ENCODE data around the gene ICOS. TPM values are rescaled to one million over a fixed set of nuclear protein-coding genes. Genes with fewer than 3 reads are reported as not detected.
"Not testable (repeated sequence)": the region's sequence is repeated elsewhere in the genome, so short reads cannot be mapped to it uniquely, and the experiment has no call there.

ICOS gene
- polyA plus RNA-seq, 1 donor from 2014 or later, result not detected

GRCh38 chr2:203965190-203965589 lies 28.6 kb downstream of the ICOS start:
- H3F3A ChIP-seq (ENCODE audit: insufficient read depth, low read length, poor library complexity, severe bottlenecking); H3K27ac ChIP-seq (ENCODE audit: low read length); H4K20me1 ChIP-seq (ENCODE audit: insufficient read depth); H3K4me2 ChIP-seq (ENCODE audit: low read length); H3K9me3 ChIP-seq (ENCODE audit: low read length); H3K36me3 ChIP-seq (ENCODE audit: insufficient read depth, low read length); H2AFZ ChIP-seq (ENCODE audit: low read depth, low read length); H3K9me2 ChIP-seq (ENCODE audit: insufficient read depth, low read length); H3K27me3 ChIP-seq (ENCODE audit: insufficient read depth, low read depth, low read length); H3K4me3 ChIP-seq (ENCODE audit: low read length); H3K9ac ChIP-seq (ENCODE audit: low read length); H3K79me2 ChIP-seq (replicated peaks; ENCODE audit: insufficient read depth, low read length): not testable (repeated sequence)

DNA sequence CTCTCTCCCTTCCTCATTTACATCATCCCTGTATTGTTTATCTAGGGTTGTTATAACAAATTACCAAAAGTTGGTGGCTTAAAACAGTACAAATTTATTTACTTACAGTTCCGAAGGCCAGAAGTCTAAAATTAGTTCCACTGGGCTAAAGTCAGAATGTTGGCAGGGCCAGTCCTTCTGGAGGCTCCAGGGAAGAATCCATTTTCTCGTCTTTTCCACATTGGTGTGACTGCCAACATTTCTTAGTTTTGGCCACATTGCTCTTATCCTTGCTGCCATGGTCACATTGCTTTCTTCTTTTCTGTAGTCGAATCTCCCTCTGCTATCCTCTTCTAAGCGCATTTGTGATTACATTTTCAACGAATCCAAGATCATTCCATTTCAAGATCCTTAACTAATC lies 34.7 kb downstream of the ICOS start:
- Histone ChIP-seq H3F3A (ENCODE audit: insufficient read depth, low read length, poor library complexity, severe bottlenecking) (no peaks in the 10 kb centered on the region), H3K4me3 (ENCODE audit: low read length) (no peak overlapping the region), H4K20me1 (ENCODE audit: insufficient read depth) (no peaks in the 10 kb centered on the region), H2AFZ (ENCODE audit: low read depth, low read length) (no peak overlapping the region), H3K27ac (ENCODE audit: low read length) (no peak overlapping the region), H3K9me2 (ENCODE audit: insufficient read depth, low read length) (no peaks in the 10 kb centered on the region), H3K4me2 (ENCODE audit: low read length) (no peak overlapping the region), H3K9me3 (ENCODE audit: low read length) (no peaks in the 10 kb centered on the region), H3K9ac (ENCODE audit: low read length) (no peak overlapping the region), H3K27me3 (ENCODE audit: insufficient read depth, low read depth, low read length) (no peaks in the 10 kb centered on the region), H3K79me2 (replicated peaks; ENCODE audit: insufficient read depth, low read length) (no peaks in the 10 kb centered on the region), H3K36me3 (ENCODE audit: insufficient read depth, low read length) (no peaks in the 10 kb centered on the region)
- no peak for TF ChIP-seq RAD21 (conservative IDR thresholded peaks at IDR 0.05)
- no peak for TF ChIP-seq POLR2AphosphoS5 (IDR thresholded peaks at IDR 0.05)
- TF ChIP-seq, protein P1, sequence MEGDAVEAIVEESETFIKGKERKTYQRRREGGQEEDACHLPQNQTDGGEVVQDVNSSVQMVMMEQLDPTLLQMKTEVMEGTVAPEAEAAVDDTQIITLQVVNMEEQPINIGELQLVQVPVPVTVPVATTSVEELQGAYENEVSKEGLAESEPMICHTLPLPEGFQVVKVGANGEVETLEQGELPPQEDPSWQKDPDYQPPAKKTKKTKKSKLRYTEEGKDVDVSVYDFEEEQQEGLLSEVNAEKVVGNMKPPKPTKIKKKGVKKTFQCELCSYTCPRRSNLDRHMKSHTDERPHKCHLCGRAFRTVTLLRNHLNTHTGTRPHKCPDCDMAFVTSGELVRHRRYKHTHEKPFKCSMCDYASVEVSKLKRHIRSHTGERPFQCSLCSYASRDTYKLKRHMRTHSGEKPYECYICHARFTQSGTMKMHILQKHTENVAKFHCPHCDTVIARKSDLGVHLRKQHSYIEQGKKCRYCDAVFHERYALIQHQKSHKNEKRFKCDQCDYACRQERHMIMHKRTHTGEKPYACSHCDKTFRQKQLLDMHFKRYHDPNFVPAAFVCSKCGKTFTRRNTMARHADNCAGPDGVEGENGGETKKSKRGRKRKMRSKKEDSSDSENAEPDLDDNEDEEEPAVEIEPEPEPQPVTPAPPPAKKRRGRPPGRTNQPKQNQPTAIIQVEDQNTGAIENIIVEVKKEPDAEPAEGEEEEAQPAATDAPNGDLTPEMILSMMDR (IDR thresholded peaks at IDR 0.05; ENCODE audit: poor library complexity, severe bottlenecking), result no peak
- TF ChIP-seq REST (IDR thresholded peaks at IDR 0.05; ENCODE audit: borderline replicate concordance), result no peak
- no peak for TF ChIP-seq SMC3 (conservative IDR thresholded peaks at IDR 0.05; ENCODE audit: poor library complexity)
- no peak for TF ChIP-seq EP300 (conservative IDR thresholded peaks at IDR 0.05; ENCODE audit: poor library complexity, severe bottlenecking)
- no peak for TF ChIP-seq EZH2 (IDR thresholded peaks at IDR 0.05; ENCODE audit: borderline replicate concordance, insufficient read depth, low read length, poor library complexity, severe bottlenecking)
- TF ChIP-seq MXI1 (conservative IDR thresholded peaks at IDR 0.05; ENCODE audit: poor library complexity, severe bottlenecking), result no peak

GRCh38 chr2:203972066-203972465 lies 35.5 kb downstream of the ICOS start:
- Histone ChIP-seq H3F3A (ENCODE audit: insufficient read depth, low read length, poor library complexity, severe bottlenecking) (no peaks in the 10 kb centered on the region), H3K9me2 (ENCODE audit: insufficient read depth, low read length) (no peaks in the 10 kb centered on the region), H3K9me3 (ENCODE audit: low read length) (no peaks in the 10 kb centered on the region), H3K27me3 (ENCODE audit: insufficient read depth, low read depth, low read length) (no peaks in the 10 kb centered on the region), H3K79me2 (replicated peaks; ENCODE audit: insufficient read depth, low read length) (no peaks in the 10 kb centered on the region), H3K27ac (ENCODE audit: low read length) (no peak overlapping the region), H3K36me3 (ENCODE audit: insufficient read depth, low read length) (no peaks in the 10 kb centered on the region), H3K4me2 (ENCODE audit: low read length) (no peak overlapping the region), H3K9ac (ENCODE audit: low read length) (no peak overlapping the region), H4K20me1 (ENCODE audit: insufficient read depth) (no peaks in the 10 kb centered on the region), H3K4me3 (ENCODE audit: low read length) (no peak overlapping the region), H2AFZ (ENCODE audit: low read depth, low read length) (no peak overlapping the region)
- no peak for TF ChIP-seq RAD21 (conservative IDR thresholded peaks at IDR 0.05)
- no peak for TF ChIP-seq EP300 (conservative IDR thresholded peaks at IDR 0.05; ENCODE audit: poor library complexity, severe bottlenecking)
- no peak for TF ChIP-seq POLR2AphosphoS5 (IDR thresholded peaks at IDR 0.05)
- TF ChIP-seq EZH2 (IDR thresholded peaks at IDR 0.05; ENCODE audit: borderline replicate concordance, insufficient read depth, low read length, poor library complexity, severe bottlenecking), result no peak
- TF ChIP-seq REST (IDR thresholded peaks at IDR 0.05; ENCODE audit: borderline replicate concordance), result no peak
- TF ChIP-seq TAF1 (IDR thresholded peaks at IDR 0.05; ENCODE audit: low read depth), result no peak
- no peak for TF ChIP-seq MXI1 (conservative IDR thresholded peaks at IDR 0.05; ENCODE audit: poor library complexity, severe bottlenecking)
- no peak for TF ChIP-seq SMC3 (conservative IDR thresholded peaks at IDR 0.05; ENCODE audit: poor library complexity)
- TF ChIP-seq, protein P1 (IDR thresholded peaks at IDR 0.05; ENCODE audit: poor library complexity, severe bottlenecking), result no peak
